Mucosa of gallbladder (tissue), 1 donor: ENCODE data around the gene CHCHD6. TPM values are rescaled to one million over a fixed set of nuclear protein-coding genes. Genes with fewer than 3 reads are reported as not detected.

Source experiments
- DNase-seq: peaks from one replicate; pipeline ENCODE4 v3.0.0-alpha.2; 2020; ENCODE audit warnings: low spot score
- total RNA-seq: library from RNA; stranded (reverse); gene quantifications from one replicate; pipeline ENCODE4 v1.2.1, GENCODE V29; 2021
- donor health status: DM: no; HTN: no; CAD: no.

Gene CHCHD6
- total RNA-seq, 1 donor from 2014 or later: 12.3 TPM

DNA sequence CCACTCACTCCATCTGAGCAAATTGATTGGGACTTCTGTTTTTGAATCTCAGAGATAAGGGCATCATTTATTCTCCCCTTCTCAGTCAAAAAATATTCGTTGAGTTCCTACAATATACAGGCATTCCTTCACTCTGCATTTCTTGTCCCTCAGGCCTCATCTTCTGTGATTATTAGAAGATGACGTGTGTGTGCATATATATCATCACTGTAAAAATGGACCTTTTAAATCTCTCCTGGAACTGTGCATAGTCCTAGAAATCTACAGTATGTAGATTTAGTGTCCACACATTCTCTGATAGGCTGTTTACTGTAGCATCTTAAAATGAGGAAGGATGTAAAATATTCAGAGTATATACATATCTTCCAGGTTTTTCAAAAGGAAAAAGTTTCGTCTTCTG, 235.7 kb downstream of the CHCHD6 start:
- DNase-seq: no peak

DNA sequence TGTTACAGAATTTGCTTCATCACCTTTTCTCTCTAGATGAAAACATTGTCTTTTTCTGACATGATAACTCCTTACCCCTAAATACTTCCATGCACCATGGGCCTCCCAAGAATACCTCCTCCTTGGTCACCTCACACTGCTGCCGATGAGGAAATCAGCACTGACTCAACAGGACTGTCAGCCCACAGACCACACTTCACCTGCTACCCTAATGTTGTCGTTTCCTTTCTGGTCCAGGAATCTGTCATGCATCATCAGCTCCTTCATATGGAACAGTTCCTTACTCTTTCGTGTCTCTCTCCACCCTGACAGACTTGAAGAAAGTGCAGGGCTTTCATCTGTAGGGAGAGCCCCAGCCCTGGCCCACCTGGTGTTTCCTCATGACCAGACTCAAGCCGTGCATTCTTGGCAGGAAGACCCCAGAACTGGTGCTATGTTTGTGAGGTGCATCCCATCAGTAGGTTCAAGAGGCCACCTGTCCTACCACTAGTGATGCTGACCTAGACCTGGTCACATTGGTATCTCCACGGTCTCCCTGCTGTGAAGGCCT, 237.8 kb downstream of the CHCHD6 start:
- no peak for DNase-seq

DNA sequence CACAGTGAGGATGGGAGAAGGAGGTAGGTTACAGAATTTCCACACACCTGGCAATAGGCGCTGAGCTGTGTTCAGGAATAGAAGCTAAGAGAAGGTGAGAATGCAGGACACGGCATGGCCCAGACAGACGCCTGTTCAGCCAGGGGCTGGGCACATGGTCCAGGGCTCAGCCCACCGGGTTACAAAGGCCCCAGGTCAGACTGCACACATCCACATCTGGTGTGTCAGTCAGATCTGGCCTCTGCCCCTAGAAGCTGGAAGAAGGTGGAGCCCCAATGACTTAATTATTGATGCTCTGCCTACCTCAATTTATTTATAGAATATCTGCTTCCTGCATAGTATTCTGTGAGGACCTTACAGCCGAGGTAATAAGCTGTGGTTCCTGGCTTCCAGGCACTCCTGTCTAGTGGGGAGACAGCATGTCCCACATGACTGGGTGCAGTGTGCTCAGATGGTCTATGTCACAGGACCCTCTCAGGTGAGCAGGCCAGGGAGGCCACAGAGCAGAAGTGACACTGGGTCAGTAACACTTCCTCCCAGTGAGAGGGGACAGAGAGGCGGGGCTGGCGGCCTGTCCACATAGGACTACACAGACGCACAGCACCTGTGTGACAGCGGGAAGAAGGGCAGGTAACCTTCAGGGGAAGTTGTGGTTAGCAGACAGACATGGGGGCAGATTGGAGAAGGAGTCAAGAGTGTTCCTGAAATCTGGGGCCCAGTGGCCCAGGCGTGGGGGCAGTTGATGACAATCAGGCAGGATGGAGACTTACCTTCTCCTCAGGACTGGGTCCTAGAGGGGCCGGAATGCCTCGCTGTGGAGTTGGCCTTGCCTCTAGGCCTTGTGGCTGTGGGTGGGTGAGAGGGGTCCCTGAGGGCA, 240.3 kb downstream of the CHCHD6 start:
- DNase-seq: no peak

DNA sequence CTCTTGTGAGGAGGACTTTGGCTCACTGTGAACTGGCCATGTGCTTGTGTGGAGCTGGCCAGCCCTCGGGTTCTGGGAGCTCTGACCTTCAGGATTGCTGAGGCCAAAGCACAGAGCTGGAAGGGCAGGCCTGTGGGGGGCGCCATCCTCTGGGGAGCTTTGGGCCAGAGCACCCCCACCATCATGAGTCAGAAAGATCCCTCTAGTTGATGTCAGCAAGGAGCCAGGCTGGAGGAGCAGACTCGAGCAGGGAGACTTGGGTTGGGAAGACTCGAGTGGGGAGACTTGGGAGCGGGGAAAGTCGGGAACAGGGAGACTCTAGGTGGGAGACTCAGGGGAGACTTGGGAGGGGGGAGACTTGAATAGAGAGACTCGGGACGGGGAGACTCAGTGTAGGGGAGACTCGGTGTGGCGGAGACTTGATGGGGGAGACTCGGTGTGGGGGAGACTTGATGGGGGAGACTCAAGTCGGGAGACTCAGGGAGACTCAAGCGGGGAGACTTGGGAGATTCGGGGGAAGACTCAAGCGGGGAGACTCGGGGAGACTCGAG, 241.2 kb downstream of the CHCHD6 start:
- DNase-seq: no peak

DNA sequence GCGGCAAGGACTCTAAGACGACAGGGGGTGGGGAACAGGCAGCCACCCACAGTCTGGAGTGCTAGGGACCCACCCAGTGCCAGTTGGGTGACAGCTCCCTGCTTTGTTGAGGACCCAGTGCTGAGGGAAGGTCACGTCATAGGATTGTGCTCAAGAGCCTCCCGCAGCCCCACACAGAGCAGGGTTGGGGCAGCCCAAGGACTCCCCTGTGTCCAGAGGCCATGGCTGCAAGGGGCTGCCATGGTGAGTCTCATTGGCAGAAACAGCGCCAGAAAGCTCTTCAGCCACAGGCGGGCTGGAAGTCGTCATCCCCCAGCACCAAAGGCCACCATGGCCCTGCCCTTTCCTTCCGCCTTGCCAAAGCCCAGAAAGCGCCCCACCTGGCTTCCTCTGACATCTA, 241.9 kb downstream of the CHCHD6 start:
- no peak for DNase-seq

DNA sequence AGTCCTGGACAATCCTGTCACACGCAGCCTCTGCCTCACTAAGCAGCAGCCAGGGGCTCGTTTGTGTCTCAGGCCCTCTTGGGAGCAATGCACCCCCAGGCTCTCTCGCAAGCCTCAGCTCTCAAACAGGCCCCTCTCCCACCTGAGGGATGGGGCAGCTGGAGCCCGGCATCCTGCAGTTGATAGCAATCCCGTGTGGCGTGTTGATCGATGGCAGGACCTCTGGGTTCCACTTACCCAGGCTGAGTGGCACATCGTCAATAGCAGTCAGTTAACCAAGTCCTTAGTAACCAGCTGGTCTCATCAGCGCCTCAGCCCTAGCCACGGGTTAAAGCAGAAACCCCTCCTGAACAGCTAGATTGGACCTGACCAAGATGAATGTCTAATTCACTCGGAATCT, 242.4 kb downstream of the CHCHD6 start:
- no peak for DNase-seq

DNA sequence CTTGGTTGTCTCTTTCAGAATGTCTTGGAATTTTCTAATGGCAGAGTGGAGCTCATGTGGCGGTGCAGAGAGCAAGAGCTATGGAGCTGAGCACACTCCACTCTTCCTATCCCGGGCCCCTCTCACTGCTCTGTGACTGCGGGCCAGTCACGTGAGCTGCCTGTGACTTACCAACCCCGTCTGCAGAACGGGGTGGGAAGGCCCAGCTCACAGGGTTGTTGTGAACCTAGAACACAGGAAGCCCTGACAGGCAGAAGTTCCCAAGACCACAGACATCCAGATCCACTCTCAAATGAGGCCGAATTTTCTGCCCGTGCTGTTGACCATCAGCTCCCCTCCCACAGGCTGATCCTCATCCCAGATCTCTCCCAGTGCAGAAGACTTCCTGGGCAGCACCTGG, 243.4 kb downstream of the CHCHD6 start:
- DNase-seq: peak; percentile 22

DNA sequence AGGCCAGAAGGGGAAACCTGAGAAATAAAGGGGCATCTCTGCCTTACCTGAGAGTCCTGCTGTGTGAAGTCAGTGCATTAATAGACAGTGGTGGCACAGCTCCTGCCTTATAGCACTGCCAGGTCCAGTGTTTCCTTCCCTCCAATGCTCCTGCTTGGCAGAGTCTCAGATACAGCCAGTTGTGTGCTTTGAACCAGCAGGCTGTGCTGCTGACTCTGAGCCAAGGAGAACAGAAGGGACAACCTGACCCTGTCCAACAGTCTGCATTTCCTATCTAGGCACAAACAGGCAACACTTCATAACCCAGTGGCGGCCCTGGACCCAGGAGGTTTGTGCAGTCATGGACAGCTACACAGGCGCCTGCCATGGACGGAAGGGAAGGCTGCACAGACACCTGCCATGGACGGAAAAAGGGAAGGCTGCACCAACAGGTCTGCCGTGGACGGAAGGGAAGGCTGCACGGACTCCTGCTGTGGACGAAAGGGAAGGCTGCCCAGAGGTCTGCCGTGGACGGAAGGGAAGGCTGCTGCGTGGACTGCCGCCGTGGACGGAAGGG, 245.0 kb downstream of the CHCHD6 start:
- DNase-seq: no peak

DNA sequence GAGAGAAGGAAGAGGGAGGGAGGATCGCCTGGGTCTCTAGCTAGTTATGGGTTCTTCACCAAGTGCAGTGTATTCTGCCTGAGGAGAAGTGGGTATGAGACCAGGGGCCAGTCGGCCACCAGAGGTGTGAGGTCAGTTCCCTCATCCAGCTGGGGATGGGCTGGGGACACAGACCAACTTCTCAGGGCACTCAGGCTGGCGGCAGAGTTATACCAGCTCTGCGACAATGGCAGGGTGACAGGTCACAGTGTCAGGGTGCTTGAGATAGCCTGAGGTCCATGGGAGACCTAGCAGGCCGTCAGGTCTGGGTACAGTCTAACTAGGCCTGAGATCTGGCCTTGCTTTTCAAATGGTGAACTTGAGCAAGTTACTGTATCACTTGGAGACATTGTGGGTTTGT, 247.5 kb downstream of the CHCHD6 start:
- DNase-seq: no peak

DNA sequence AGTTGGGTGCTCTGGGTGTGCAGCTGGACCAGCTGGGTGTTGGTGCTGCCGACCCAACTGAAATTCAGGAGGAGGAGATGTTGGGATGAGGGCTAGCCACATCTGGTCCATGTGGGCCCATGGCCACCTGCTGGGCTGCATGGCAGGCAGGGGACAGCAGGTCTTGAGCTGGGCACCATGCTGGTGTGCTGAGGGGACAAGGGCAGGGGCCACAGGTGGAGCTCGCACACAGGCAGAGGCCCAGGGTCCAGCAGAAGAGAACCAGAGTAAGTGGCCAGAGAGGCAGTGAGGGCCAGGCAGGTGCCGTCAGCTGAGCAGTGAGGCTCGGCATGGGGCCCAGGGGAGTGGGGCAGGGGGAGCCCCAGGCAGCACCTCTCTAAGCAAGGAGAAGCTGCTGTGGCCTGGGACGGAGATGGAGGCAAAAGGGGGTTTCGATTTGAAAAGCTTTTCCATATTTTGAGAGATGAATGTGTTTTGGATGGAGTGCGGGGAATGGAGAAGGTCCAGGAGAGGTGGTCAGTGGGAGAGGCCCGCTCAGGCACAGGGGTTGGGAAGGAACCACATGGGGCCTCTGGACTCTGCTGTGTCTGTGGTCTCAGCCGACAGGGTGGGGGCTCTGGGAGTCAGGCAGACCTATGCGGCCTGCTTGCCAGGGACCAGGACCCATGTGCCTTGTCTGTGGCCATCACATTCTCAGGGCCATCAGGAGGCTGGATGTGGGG, 248.4 kb downstream of the CHCHD6 start:
- DNase-seq: no peak

DNA sequence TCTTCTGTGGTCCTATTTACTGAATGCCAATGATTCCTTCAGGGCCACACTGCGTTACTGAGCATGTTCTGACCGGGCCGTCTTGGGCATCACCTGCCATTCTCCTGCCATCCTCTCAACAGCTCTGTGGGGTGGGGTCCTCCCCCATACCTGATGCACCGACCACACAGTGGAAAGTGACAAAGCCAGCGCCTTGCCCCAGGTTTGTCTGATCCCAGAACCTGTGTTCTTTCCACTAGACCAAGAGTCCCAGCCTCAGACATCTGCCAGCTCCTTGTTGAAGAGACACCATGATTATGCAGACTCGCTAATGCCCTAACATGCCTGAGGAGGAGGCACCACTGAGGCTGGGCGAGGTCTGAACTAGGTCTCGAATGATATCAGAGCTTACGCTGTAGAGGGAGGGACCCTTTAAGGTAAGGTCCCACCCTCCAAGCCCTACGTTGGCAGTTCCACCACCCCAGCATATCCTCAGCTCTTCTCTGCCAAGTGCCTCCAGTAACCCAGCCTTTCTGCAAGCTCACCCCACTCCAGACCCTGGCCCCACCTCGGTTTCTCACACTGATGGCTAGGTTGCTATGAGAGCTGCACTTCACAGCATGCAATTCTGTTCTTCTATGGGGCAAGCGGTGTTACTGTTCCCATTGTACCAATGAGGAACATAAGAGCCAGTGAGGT, 249.1 kb downstream of the CHCHD6 start:
- no peak for DNase-seq

DNA sequence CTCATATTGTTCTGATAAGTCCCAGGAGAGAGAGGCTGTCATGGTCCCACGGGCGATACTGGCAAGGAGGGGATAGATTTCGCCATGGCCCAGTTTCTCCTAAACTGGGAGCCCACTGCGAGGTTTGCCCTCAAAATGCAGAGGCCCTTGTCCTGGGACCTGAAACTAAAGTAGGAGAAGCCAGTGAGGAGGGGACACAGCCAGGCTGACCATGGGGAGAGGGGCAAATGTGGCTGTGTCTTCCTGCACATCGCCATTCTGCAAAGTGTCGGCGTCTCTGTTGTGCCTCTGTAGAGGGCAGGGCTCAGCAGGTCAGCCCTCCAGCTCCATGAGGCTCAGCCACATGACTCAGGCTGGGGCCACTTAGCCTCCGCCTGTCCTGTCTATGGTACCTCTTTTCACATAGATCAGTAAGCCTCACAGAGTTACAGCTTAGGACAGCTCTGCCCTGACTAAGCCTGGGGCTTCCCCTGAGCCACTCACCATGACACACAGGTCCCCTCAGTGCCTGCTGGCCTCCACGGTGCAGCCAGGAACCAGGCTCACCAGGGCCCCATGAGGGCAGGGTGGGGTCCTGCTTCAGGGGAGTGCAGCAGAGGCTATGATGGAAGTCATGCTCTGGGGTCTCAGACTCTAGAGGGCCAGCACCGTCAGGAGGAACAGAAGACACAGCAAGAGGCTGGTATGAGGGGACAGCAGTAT, 250.3 kb downstream of the CHCHD6 start:
- DNase-seq: no peak

DNA sequence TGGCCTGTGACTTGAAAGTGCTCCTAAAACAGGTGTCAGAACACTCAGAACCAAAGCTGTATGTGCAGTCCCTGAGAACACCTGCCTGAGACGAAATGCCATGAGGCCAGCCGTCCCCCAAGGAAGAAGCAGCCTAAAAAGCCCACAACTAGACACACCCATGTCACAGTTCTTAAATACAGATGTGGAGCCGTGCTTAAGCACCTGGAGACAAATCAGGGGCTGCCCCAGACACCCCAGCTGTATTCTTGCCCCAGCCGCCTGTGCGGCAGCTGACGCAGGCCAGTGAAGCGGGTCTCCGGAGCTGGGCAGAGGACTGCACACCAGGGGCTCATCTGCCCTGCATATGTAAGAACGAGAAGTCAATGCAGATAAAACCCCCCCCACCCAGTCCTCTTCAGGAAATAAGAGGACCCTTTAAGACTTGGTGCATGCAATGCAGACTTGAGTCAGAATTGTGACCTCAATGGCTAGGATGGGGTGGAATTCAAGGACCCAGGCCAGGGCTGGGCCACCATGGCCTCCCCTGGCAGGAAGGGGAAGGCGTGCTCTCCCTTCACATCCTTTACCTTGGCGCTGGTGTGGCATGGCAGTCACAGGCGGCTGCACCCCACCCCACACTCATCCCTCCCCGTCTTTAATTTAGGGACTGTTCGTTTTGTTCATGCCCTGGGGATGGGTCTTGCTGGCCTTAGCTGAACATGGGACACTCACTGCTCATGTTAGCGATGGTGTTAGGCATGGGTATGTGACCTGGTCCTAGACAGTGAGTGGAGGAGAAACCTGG, 251.2 kb downstream of the CHCHD6 start:
- no peak for DNase-seq

DNA sequence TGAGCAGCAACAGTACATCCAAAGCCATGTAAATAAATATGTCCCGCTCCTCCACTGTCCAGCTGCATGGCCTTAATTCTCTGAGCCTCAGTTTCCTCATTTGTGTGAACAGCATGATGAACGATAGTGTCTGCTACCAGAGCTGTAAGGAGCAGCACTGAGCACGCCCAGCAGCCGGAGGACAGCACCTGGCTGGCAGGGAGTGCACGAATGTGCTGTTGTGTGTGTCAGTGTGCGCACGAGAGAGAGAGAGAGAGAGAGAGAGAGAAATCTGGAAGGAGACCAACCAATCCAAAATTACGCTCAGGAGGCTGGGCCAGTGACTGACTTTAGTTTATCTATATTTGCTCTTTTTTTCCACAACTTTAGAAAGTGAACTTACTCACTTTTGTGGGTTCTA, 252.3 kb downstream of the CHCHD6 start:
- no peak for DNase-seq

DNA sequence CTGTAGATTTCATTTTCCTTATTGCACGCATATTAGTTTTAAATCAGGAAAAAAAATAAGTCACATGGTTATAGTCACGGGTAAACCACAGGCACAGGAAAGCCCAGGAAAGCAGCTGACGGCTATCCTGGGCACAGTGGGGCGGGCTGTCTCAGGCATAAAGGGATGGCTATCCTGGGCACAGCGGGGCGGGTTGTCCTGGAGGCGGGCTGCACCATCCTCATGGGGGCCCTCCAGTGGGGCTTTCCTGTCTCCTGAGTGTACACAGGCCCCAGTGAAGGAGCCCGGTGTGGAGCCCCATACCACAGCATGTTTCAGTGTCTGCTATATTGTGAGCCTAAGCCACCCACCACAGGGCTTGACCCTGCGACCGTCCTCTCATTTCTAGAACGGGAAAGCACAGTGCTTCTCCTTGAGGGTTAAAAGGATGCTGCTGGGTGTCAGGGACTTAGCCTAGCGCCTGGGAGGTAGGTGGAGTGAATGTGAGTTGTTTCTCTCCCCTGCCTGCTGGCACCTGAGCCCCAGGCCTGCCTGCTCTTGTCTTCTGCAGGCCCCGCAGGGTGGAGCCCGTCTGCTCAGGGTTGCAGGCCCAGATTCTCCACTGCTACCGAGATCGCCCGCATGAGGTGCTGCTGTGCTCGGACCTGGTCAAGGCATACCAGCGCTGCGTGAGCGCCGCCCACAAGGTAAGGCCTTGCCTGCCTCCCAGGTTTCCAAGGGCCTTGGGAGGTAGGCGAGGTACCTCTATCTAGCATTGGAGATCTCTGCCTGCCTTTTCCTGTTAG, 253.0 kb downstream of the CHCHD6 start:
- DNase-seq: no peak

DNA sequence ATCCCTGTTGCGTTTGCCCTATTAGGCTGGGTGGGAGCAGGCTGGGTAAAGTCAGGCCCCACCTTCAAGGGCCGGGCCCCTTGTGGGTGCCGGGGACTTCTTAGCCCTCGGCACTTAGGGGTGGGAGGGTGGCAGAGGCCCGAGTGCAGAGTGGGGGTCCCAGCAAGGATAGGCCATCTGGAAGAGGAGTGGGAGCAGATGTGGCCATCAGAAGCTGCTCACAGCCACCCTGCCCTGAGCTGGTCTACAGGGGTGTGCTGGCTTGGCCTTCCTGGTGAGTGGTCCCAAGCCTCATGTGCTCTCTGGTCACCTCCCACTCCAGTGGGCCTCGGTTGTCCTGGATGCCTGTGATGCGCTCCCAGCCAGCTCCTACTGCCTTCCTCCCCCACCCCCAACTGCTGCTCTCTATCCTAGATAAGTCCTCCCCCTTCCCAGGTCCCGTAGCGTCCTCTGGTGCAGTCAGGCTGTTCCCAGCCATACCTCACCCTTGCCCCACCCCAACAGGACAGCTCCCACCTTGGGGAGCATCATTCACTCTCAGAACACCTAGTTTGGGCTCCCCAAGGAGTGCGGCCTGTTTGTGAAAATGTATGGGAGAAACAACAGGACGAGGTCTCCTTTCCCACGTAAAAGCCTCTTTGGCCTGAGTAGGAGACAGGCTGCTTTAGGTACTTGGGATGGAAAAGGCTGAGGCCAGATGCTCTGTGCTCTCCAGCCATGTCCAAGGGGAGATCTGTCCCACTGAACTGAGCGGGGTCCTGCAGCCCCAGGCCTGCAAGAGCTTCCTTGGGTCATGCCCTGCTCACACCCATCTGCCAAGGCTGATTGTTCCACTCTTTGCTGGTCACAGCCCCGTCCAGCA, 254.0 kb downstream of the CHCHD6 start:
- DNase-seq: no peak

DNA sequence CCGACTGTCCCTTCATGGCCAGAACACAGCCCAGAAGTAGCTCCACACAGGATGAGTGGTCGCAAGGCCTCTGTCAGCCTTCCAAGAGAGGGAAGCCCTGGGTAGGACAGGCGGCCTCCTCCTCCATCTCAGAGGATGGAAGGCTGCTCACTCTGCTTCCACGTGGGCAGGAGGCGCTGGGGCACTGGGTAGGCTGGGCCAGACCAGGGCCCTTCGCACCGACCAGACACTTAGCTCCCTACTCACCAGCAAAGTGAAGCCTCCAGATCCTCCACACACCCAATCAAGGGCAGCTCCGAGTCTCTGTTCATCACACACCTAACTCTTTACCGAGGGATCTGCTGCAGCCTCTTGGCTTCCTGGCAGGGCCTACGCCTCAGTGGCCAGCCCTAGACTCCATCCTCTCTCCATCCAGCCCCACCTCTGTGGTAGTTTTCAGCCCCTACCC, 254.6 kb downstream of the CHCHD6 start:
- DNase-seq: no peak

DNA sequence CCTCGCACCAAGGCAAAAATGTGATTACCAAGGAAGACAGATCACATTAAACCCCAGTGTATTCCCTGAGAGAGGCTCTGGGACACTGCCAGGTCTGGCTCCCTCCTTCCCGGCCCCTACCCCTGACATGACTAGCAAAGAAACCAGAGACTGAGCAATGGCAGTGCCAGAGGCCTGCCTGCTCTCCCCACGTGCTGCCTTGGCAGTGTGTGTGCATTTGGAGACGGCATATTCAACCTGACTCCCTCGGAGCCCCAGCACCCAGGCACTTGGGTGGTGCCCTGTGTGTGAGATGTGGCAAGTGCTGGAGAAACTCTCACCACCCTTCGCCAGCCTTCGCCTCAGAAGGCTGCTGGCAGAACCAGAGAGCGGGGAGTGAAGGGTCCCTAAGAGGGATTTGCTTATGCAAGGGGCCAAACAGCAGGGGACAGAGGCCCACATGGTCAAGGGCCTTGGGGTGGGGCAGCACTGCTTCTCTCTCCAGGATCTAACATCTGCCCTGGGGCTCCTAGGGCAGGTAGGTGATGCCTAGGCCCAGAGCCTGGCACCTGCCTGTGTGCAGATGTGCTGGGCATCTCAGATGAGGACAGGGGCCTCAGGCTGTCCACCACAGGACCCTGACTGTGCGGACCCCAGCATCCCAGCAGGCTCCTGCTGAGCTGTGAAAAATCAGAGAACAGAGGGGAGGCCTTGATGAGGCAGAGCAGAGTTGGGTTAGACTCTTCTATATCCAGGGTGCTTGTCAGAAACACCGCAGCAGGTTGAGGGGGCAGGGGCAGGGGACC, 255.3 kb downstream of the CHCHD6 start:
- DNase-seq: no peak
